ENCODE data around the gene MADCAM1.

DNA sequence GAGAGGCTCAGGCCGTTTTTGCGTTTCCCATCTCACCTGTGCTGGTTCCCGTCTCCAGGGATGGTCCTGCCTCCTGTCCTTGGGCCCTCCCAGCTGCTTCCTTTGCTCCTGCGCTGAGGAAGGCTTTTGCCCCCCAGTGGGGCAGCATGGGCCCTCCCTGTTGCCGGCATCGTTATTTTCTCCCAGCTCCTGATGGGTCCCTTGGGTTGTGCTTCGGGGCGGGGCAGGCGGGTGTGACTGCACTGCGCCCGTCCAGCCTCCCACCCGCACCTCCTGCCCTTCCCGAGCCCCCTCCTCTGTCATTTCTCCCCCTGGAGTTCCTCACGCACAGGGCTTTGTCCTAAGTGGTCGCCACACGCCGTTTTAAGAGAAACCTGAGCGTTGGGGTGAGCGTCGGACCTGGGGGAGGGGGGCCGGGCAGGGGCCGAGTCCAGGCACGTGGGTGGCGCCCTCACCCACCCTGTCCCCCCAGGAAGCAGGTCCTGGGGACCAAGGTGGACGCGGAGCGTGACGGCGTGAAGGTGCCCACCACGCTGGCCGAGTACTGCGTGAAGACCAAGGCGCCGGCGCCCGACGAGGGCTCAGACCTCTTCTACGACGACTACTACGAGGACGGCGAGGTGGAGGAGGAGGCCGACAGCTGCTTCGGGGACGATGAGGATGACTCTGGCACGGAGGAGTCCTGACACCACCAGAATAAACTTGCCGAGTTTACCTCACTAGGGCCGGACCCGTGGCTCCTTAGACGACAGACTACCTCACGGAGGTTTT lies 44.8 kb downstream of the MADCAM1 start:
- TF ChIP-seq CTCF (IDR thresholded peaks at IDR 0.05; ENCODE audit: poor library complexity) (no peak), EZH2 (IDR thresholded peaks at IDR 0.05; ENCODE audit: borderline replicate concordance) (no peak), EZH2phosphoT487 (IDR thresholded peaks at IDR 0.05; ENCODE audit: low read depth, severe bottlenecking, unreplicated experiment) (no peak)

All from hepatocyte (in vitro differentiated cells).